HG03060 (cell line): Measurements from ENCODE around the gene CDH6.

Experiments used
- ATAC-seq: cut with Tn5 transposase; IDR thresholded peaks from one replicate; pipeline ENCODE4 v1.9.1; 2021; ENCODE audit warnings: low read depth, moderate number of reproducible peaks; ENCODE audit not compliant: unreplicated experiment

CDH6 gene

GRCh38 chr5:31364881-31365636 is 171.6 kb downstream of the CDH6 start:
- no peak for ATAC-seq

DNA sequence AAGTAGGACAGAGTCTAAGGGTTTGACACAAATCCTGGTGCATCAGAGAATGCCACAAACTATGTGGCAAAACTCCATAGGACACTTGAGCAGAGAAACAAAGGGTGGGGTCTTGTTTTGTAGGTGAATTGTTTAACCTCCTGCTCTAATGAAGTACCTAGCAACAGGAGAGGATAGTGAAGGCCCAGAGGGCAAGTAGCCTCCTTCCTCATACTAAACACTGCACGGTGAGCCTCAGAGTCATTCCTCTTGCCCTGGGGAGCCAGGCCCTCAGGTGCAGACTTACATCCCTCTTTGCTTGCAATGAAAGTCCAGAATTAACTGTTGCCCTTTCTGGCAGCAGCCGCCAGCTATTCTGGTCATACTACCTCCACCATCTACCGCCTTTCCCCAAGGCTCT is 172.3 kb downstream of the CDH6 start:
- no peak for ATAC-seq

DNA sequence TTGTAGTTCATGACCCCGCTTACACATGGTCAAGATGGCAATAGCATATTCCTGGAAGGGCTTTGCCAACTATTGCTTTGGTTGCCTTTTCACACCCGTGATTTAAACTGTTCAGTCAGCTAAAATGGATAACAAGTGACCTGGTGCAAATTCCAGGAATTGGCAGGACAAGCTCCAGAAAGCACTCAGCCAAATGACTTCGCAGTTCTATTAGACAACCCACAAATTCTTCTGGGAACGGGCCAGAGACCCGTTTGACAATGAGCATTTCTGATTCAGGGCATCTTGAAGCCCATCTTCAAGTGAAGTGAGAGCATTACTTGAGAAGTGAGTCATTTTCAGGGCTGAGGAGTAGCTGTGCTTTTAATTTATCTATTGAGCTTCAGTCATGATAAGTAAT is 173.5 kb downstream of the CDH6 start:
- ATAC-seq = no peak

DNA sequence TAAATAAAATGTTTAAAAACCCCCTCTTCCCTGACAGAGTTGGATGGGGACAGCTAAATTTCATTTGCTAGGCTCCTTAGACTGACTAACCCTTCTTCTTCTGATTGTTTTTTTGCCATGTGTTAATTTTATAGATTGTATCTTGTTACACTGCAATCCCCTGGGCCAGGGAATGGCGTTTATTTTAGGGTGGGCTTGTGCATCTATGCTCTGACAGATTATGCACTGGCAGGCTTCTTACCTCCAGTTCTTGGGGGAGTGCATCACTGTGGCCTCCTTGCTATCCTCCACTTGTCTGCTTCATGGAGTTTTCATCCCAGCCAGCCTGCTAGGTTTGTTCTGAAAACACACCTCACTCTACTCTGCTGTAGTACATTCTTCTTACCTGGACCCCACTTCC is 178.6 kb downstream of the CDH6 start:
- no peak for ATAC-seq

DNA sequence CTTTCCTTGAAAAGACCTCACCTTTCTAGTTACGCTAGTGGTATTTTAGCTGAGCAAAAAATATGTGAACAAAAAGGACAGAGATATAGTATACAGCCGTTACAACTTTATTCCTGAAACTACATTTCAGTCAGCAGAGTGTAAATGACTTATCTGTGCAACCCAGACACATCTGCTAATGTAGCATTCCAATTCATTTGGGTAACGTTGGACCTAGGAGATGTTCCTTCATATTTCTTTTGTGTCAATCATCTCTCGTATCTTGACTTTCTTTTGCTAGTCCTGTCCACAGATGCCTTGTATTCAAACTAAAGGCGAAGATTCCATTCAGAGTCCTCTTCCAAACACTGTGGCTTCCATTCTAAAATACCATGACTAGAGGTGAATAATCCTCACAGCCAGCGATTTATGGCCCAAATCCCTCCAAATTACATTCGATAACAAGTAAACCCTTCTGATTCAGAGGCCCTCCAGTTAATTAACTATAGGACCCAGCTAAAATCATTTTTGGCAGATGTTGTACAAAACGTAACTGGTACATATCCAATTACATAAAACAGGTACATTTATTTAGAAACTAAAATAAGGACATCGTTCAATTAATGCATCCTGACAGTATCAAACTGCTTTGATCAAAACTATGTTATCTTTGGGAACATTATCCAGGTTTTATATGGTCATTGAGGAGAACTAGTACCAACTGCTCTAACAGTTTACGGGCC is 182.7 kb downstream of the CDH6 start:
- no peak for ATAC-seq

DNA sequence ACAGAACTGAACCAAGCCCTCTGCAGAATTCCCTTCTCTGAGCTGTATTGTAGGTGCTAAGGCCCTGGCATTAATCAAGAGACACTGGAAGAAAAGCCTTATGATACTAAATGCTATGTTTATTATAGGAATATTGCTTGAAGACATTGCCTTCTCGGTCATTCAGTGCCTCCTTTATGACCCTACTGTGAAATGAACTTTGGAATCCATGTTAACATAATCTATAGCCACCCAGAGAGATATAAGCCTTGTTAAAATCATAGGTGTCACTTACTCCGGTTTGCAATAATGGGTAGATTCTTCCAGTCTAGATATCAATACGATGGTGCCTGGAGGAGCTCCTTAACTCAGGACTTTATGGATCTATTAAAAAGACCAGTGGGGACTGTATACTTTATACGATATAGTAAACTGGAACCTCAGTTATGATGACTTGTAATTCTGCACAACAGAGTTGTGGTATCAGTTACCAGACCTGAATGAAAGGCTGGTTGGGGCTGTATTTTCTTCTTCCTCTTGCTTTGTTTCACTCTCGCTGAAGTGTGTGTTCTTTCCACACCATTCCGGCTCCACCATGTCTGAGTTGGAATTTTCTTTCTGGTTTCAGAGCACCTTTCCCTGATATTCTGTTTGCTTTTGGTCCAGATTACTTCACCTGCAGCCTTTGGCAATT is 183.9 kb downstream of the CDH6 start:
- ATAC-seq = no peak

DNA sequence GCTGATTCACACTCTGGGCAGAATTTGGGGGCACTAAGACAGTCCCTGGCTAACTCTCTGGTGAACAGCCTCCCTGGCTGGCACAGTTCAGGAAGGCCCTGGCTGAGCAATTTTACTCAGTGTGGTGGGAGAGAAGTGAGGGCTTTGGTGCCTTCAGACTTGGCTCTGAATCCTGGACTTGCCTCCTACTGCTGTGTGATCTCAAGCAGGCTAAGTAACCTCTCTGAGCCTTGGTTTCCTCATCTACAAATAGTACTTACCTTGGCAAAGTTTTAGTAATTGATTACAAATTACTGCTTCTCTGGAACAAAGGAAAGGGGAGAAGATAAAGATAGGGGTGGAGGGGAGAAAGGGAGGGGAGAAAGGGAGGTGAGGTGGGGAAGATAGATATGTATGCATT is 184.7 kb downstream of the CDH6 start:
- no peak for ATAC-seq
